SK-N-MC (cell line): ENCODE measurements around the gene GREM1.

Source experiments
- EZH2 ChIP-seq: fragments of 200-600 bp; sonication (generic); IDR thresholded peaks from one replicate; pipeline ENCODE4 v1.6.1; 2017; ENCODE audit warnings: antibody characterized with exemption
- FOXP2 ChIP-seq: optimal IDR thresholded peaks from 2 replicates; pipeline ENCODE3; 2011; ENCODE audit warnings: mild to moderate bottlenecking, moderate library complexity; ENCODE audit not compliant: insufficient read depth; ENCODE audit errors: extremely low read length, control extremely low read depth
- POLR2AphosphoS5 ChIP-seq: IDR thresholded peaks from 2 replicates; pipeline ENCODE4 v1.6.1; 2012; ENCODE audit warnings: mild to moderate bottlenecking, low read depth, low read length, borderline replicate concordance

DNA sequence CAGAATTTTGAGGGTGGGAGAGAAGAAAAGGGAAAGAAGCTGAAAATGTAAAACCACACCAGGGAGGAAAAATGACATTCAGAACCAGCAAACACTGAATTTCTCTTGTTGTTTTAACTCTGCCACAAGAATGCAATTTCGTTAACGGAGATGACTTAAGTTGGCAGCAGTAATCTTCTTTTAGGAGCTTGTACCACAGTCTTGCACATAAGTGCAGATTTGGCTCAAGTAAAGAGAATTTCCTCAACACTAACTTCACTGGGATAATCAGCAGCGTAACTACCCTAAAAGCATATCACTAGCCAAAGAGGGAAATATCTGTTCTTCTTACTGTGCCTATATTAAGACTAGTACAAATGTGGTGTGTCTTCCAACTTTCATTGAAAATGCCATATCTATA is 15.5 kb downstream of the GREM1 start:
- no peak for TF ChIP-seq POLR2AphosphoS5
- TF ChIP-seq EZH2, result no peak
- TF ChIP-seq FOXP2, result no peak
